ENCODE measurements around the gene ZBTB33. TPM values are rescaled to one million over a fixed set of nuclear protein-coding genes. Genes with fewer than 3 reads are reported as not detected.

ZBTB33 gene
- polyA plus RNA-seq, 4 donors, result 22.4 to 27.5 (median 25.5) TPM

GRCh38 chrX:120301960-120302359, 51.3 kb downstream of the ZBTB33 start:
- DNase-seq (ENCODE audit: low read depth in 4 of 4, low spot score in 2 of 4), result no peak

GRCh38 chrX:120302434-120302833, 51.8 kb downstream of the ZBTB33 start:
- DNase-seq (ENCODE audit: low read depth in 4 of 4, low spot score in 2 of 4), result no peak

GRCh38 chrX:120304256-120304655, 53.6 kb downstream of the ZBTB33 start:
- DNase-seq (ENCODE audit: low read depth in 4 of 4, low spot score in 2 of 4), result no peak

- no peak for DNase-seq (ENCODE audit: low read depth in 4 of 4, low spot score in 2 of 4)
These were observed 55.0 kb downstream of the ZBTB33 start for GRCh38 chrX:120305531-120306141.

- no peak for DNase-seq (ENCODE audit: low read depth in 4 of 4, low spot score in 2 of 4)
These were observed 56.0 kb downstream of the ZBTB33 start for GRCh38 chrX:120306630-120307029.

Other genes starting within 250 kb of the ZBTB33 start
- gene RHOXF2B, start 173.1 kb upstream of the ZBTB33 start, polyA plus RNA-seq (ENCODE audit: insufficient read length in 4 of 4), result under 1 TPM in 2 of 4 donors, not detected in 2; 0.14 to 0.94 TPM
- 1 to 10 TPM in 2 of 4 donors, under 1 TPM in 2; 0.17 to 3.9 (median 1.6) TPM for gene RHOXF1, start 134.9 kb upstream of the ZBTB33 start, polyA plus RNA-seq (ENCODE audit: insufficient read length in 4 of 4)
- gene RHOXF2, start 92.2 kb upstream of the ZBTB33 start, polyA plus RNA-seq (ENCODE audit: insufficient read length in 4 of 4), result under 1 TPM in 1 of 4 donors, not detected in 3; 0.25 TPM
- under 1 TPM; 0.25 to 0.95 (median 0.52) TPM for gene TMEM255A, start 60.6 kb downstream of the ZBTB33 start, polyA plus RNA-seq (ENCODE audit: insufficient read length in 4 of 4)
- gene ATP1B4, start 111.3 kb downstream of the ZBTB33 start, polyA plus RNA-seq (ENCODE audit: insufficient read length in 4 of 4), result under 1 TPM in 3 of 4 donors, not detected in 1; 0.04 to 0.06 (median 0.04) TPM
- gene LAMP2, start 218.5 kb downstream of the ZBTB33 start, polyA plus RNA-seq (ENCODE audit: insufficient read length in 4 of 4), result 100 to 1,000 TPM; 127 to 161 (median 148) TPM